Body of pancreas (tissue), 4 donors: Measurements from ENCODE around the gene NFYC.

Experiments used
- POLR2A ChIP-seq, 3 donors: fragments of 450-650 bp; IDR thresholded peaks; one replicate each; pipeline ENCODE4 v1.6.1; 2016; ENCODE audit warnings: antibody characterized with exemption in 3 of 3, mild to moderate bottlenecking in 2 of 3
- TF ChIP-seq, protein P1 (sequence below), 7 experiments: fragments of 450-650 bp in 4 of 7; fragments of 200-600 bp in 3 of 7; sonication (generic) in 3 of 7; IDR thresholded peaks; one replicate each; pipeline ENCODE4 v1.5.1; 2016 to 2019; ENCODE audit warnings: antibody characterized with exemption in 7 of 7

- TF ChIP-seq, protein P1, sequence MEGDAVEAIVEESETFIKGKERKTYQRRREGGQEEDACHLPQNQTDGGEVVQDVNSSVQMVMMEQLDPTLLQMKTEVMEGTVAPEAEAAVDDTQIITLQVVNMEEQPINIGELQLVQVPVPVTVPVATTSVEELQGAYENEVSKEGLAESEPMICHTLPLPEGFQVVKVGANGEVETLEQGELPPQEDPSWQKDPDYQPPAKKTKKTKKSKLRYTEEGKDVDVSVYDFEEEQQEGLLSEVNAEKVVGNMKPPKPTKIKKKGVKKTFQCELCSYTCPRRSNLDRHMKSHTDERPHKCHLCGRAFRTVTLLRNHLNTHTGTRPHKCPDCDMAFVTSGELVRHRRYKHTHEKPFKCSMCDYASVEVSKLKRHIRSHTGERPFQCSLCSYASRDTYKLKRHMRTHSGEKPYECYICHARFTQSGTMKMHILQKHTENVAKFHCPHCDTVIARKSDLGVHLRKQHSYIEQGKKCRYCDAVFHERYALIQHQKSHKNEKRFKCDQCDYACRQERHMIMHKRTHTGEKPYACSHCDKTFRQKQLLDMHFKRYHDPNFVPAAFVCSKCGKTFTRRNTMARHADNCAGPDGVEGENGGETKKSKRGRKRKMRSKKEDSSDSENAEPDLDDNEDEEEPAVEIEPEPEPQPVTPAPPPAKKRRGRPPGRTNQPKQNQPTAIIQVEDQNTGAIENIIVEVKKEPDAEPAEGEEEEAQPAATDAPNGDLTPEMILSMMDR (IDR thresholded peaks at IDR 0.05) = no peak
- TF ChIP-seq POLR2A (IDR thresholded peaks at IDR 0.05) = no peak
These were observed 27.4 kb upstream of the NFYC start for GRCh38 chr1:40664167-40664537.
